ENCODE results near the gene GRIK1. TPM values are rescaled to one million over a fixed set of nuclear protein-coding genes. Genes with fewer than 3 reads are reported as not detected.

GRIK1 gene
- total RNA-seq: not detected in 2 replicates

DNA sequence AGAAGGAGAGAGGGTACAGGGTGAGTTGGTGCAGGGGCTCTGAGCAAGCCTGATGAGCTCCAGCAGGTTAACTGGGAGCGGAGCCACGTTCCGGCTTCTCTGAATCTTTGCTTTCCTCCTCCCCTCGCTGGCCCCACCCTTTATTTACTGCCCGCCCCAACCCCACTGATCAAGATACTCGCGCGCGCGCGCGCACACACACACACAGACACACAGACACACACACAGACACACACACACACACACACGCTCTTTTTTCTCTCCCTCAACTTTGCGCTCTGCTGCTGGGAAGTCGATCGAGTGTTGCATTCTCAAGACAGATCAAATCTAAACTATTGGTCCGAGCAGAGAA lies at the start of gene GRIK1:
Gene GRIK1, minus strand, starts transcription at position 73 of the 352 bp plus-strand sequence.

Other genes with a start within 250 kb of the GRIK1 start
- not detected in 2 replicates for gene CLDN17, start 226.8 kb upstream of the GRIK1 start, total RNA-seq

Measured in endothelial cell of coronary artery (primary cell).